ENCODE data around the gene CAV1. TPM values are rescaled to one million over a fixed set of nuclear protein-coding genes. Genes with fewer than 3 reads are reported as not detected.
A peak's percentile ranks its signal among the peaks of the same experiment; 100 is the strongest.

The CAV1 gene
- total and polyA plus RNA-seq, 12 donors: 4.0 to 35.4 (median 9.7) TPM

GRCh38 chr7:116500078-116500853 lies 24.6 kb upstream of the CAV1 start:
- peak in 6 of 7 donors; percentile 9 to 50 (median 18) for DNase-seq
- Histone ChIP-seq H3K27ac (peak overlapping the region in 3 of 5 donors; percentile 36 to 86 (median 41)), H3K4me3 (peak overlapping the region in 2 of 4 donors; percentile 46 to 76), H3K9me3 (replicated peaks in 1 of 3) (no peaks in the 10 kb centered on the region), H3K27me3 (no peaks in the 10 kb centered on the region), H3K4me1 (replicated peaks in 1 of 2) (peaks cover 0 to 3% of the 10 kb centered on the region in 2 donors), H3K36me3 (replicated peaks in 1 of 2) (no peaks in the 10 kb centered on the region)
- 11 to 45% (median 15%) methylated on average over 10 to 36 of the region's 36 CpGs for WGBS, 4 donors
- TF ChIP-seq CTCF (IDR thresholded peaks at IDR 0.05) (no peak), POLR2A (IDR thresholded peaks at IDR 0.05) (peak in 1 of 2 donors; percentile 8)
- intact Hi-C loops (cut with DNase I): no loop called here

GRCh38 chr7:116501425-116502167 lies 23.2 kb upstream of the CAV1 start:
- 71 to 86% (median 75%) methylated on average over 5 of the region's 5 CpGs for WGBS, 4 donors
- peak in 3 of 7 donors; percentile 29 to 52 (median 29) for DNase-seq
- H3K27ac ChIP-seq: no peak overlapping the region
- H3K9me3 ChIP-seq (replicated peaks in 1 of 3): no peaks in the 10 kb centered on the region
- peaks cover 0 to 3% of the 10 kb centered on the region in 2 donors for H3K4me1 ChIP-seq (replicated peaks in 1 of 2)
- H3K27me3 ChIP-seq: no peaks in the 10 kb centered on the region
- TF ChIP-seq CTCF (IDR thresholded peaks at IDR 0.05) (no peak), POLR2A (IDR thresholded peaks at IDR 0.05) (no peak)
- H3K4me3 ChIP-seq: no peak overlapping the region
- H3K36me3 ChIP-seq (replicated peaks in 1 of 2): no peaks in the 10 kb centered on the region
- intact Hi-C loops (cut with DNase I): no loop called here

- peaks cover 0 to 3% of the 10 kb centered on the region in 2 donors for H3K4me1 ChIP-seq (replicated peaks in 1 of 2)
- H3K9me3 ChIP-seq (replicated peaks in 1 of 3): no peaks in the 10 kb centered on the region
- intact Hi-C loops (cut with DNase I): no loop called here
- no peak for DNase-seq
- 94 to 100% (median 96%) methylated on average over 2 of the region's 2 CpGs for whole genome bisulfite sequencing, 4 donors
- no peak overlapping the region for H3K27ac ChIP-seq
- no peak for TF ChIP-seq POLR2A (IDR thresholded peaks at IDR 0.05)
- TF ChIP-seq CTCF (IDR thresholded peaks at IDR 0.05): no peak
- no peaks in the 10 kb centered on the region for H3K36me3 ChIP-seq (replicated peaks in 1 of 2)
- H3K27me3 ChIP-seq: no peaks in the 10 kb centered on the region
- no peak overlapping the region for H3K4me3 ChIP-seq
Measured at GRCh38 chr7:116502201-116503096, 22.4 kb upstream of the CAV1 start.

- intact Hi-C loops (cut with DNase I): no loop called here
- Histone ChIP-seq H3K36me3 (replicated peaks in 1 of 2) (no peaks in the 10 kb centered on the region), H3K27me3 (no peaks in the 10 kb centered on the region), H3K4me3 (no peak overlapping the region), H3K4me1 (replicated peaks in 1 of 2) (peaks cover 0 to 3% of the 10 kb centered on the region in 2 donors), H3K27ac (no peak overlapping the region), H3K9me3 (replicated peaks in 1 of 3) (no peaks in the 10 kb centered on the region)
- TF ChIP-seq POLR2A (IDR thresholded peaks at IDR 0.05): no peak
- no peak for TF ChIP-seq CTCF (IDR thresholded peaks at IDR 0.05)
- no peak for DNase-seq
Measured at GRCh38 chr7:116503835-116504234, 21.0 kb upstream of the CAV1 start.
